Bronchial epithelial cell (primary cell): ENCODE measurements around the gene DYNLT4. TPM values are rescaled to one million over a fixed set of nuclear protein-coding genes. Genes with fewer than 3 reads are reported as not detected.
"Not testable (repeated sequence)": the region's sequence is repeated elsewhere in the genome, so short reads cannot be mapped to it uniquely, and the experiment has no call there.

Experiments used
- DNase-seq: peaks from one replicate; pipeline ENCODE4 v3.0.0-alpha.2; 2010; ENCODE audit warnings: low read depth
- FAIRE-seq: peaks from 2 replicates; lab custom pipeline; 2011; peaks lifted over from hg19 to GRCh38; lab: Jason Lieb, UNC
- H3K27me3 ChIP-seq: 2 replicates; pipeline ENCODE4 v1.5.1; 2011; ENCODE audit warnings: low read length; ENCODE audit not compliant: control insufficient read depth, insufficient read depth
- H3K36me3 ChIP-seq: 2 replicates; pipeline ENCODE4 v1.5.1; 2011; ENCODE audit warnings: low read length; ENCODE audit not compliant: control insufficient read depth, insufficient read depth
- H3K4me3 ChIP-seq: 2 replicates; pipeline ENCODE4 v1.5.1; 2011; ENCODE audit warnings: mild to moderate bottlenecking, low read depth, low read length, control low read depth
- CTCF ChIP-seq: IDR thresholded peaks from 2 replicates; pipeline ENCODE4 v1.5.1; 2011; ENCODE audit warnings: mild to moderate bottlenecking, moderate library complexity, low read length, control low read depth, inconsistent platforms; ENCODE audit not compliant: insufficient read depth, severe bottlenecking
- total RNA-seq: library from RNA; depleted of rRNA; stranded (reverse); fragments of >200 nt; gene quantifications from 2 replicates; pipeline ENCODE4 v1.2.1, GENCODE V29; 2014

Gene DYNLT4
- total RNA-seq, 1 donor from 2014 or later = not detected

- Histone ChIP-seq H3K27me3 (no peaks in the 10 kb centered on the region), H3K4me3 (peak overlapping the region; percentile 45), H3K36me3 (no peaks in the 10 kb centered on the region)
- no peak for DNase-seq
- TF ChIP-seq CTCF = no peak
- FAIRE-seq = no peak
These were observed 13.4 kb upstream of the DYNLT4 start for GRCh38 chr1:44820328-44821239.

GRCh38 chr1:44819608-44820327, 12.6 kb upstream of the DYNLT4 start:
- DNase-seq (peak; percentile 92), FAIRE-seq (peak; percentile 92)
- H3K27me3 ChIP-seq = no peaks in the 10 kb centered on the region

DNA sequence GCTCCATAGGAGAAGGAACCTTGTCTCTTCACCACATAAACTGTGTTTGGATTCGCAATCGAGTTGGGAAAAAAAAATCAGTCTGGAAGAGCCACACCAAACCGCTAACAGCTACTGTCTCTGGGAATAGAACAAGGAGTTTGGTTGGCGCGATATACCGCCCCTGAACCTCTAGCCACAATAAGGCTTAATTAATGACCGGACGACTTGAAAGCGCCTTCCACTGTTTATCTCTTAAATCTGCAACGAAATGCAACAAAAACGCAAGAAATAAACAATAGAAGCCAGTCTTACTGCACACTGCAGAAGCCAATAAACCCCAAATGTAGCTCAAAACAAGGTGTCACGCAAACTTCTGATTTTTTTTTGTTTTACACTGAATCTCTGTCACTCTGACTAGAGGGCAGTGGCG, 12.1 kb upstream of the DYNLT4 start:
- TF ChIP-seq CTCF = no peak
- H3K27me3 ChIP-seq = no peaks in the 10 kb centered on the region
- no peak for FAIRE-seq
- DNase-seq = no peak
- no peaks in the 10 kb centered on the region for H3K36me3 ChIP-seq
- peak overlapping the region; percentile 45 for H3K4me3 ChIP-seq

More at GRCh38 chr1:44819608-44820327, 12.6 kb upstream of the DYNLT4 start:
- Histone ChIP-seq H3K4me3 (peak overlapping the region; percentile 45), H3K36me3 (no peaks in the 10 kb centered on the region)
- TF ChIP-seq CTCF = peak; percentile 1

DNA sequence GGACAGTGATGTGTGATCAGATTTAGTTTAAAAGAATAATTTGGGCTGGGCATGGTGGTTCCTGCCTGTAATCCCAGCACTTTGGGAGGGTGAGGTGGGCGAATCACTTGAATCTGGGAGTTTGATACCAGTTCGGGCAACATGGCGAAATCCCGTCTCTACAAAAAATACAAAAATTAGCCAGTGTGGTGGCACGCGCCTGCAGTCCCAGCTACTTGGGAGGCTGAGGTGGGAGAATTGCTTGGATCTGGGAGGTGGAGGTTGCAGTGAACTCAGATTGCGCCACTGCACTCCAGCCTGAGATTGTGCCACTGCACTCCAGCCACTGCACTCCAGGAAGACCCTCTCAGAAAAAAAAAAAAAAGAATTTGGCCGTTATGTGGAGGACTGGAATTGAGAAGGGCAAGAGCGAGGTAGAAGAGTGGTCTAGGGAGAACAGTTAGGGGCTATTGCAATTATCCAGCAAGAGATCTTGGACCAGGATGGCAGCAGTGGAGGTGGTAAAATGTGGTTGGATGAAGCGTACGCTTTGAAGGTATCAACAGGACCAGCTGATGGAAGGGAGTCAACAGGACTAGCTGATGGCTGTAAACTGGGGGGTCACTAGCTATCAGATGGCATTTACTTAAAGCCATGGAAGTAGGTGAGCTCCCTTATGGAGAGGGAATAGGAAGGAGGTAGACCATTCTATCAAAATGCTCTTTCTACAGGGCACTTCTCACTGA, 10.8 kb upstream of the DYNLT4 start:
- FAIRE-seq (no peak), DNase-seq (no peak)
- Histone ChIP-seq H3K36me3 (no peaks in the 10 kb centered on the region), H3K4me3 (no peak overlapping the region), H3K27me3 (no peaks in the 10 kb centered on the region)
- TF ChIP-seq CTCF = no peak

- DNase-seq (no peak), FAIRE-seq (no peak)
- no peak overlapping the region for H3K4me3 ChIP-seq
- H3K27me3 ChIP-seq = no peaks in the 10 kb centered on the region
- no peak for TF ChIP-seq CTCF
- H3K36me3 ChIP-seq = no peaks in the 10 kb centered on the region
These were observed 10.2 kb upstream of the DYNLT4 start for GRCh38 chr1:44817307-44817706.

- not testable (repeated sequence) for FAIRE-seq, DNase-seq, H3K27me3 ChIP-seq, H3K4me3 ChIP-seq, H3K36me3 ChIP-seq
These were observed 8.8 kb upstream of the DYNLT4 start for GRCh38 chr1:44815926-44816325.
